A673 (cell line): ENCODE measurements around the gene CTSZ. TPM values are rescaled to one million over a fixed set of nuclear protein-coding genes. Genes with fewer than 3 reads are reported as not detected.

Source experiments
- BruUV-seq: library from RNA; stranded (reverse); fragments of 400-500 nt; replicated peaks from 2 replicates; lab custom pipeline; 2021; lab: Mats Ljungman, UMichigan
- CTCF ChIA-PET: fragments of 300-600 bp; sonication (Branson Sonifier 250); formaldehyde crosslinking; loops from one replicate; lab custom pipeline; 2022; ENCODE audit warnings: antibody characterized with exemption; lab: Charles Lee
- POLR2A ChIA-PET: fragments of 300-600 bp; sonication (Branson Sonifier 250); formaldehyde crosslinking; loops from one replicate; lab custom pipeline; 2022; ENCODE audit warnings: antibody characterized with exemption; ENCODE audit not compliant: low non-redundant PET; lab: Charles Lee
- DNase-seq: peaks from one replicate; pipeline ENCODE4 v3.0.0-alpha.2; 2015; ENCODE audit warnings: low spot score
- H3K27ac ChIP-seq: fragments of 200-600 bp; sonication (generic); 2 replicates; pipeline ENCODE4 v1.5.1; 2016; ENCODE audit warnings: mixed run types, low read depth, mild to moderate bottlenecking, mixed read lengths, antibody characterized with exemption, low read length; ENCODE audit not compliant: poor library complexity, severe bottlenecking
- H3K27me3 ChIP-seq: fragments of 200-600 bp; sonication (generic); replicated peaks from 2 replicates; pipeline ENCODE4 v1.6.1; 2017; ENCODE audit warnings: mixed run types, low read depth, mild to moderate bottlenecking, mixed read lengths, antibody characterized with exemption, low read length; ENCODE audit not compliant: insufficient read depth, poor library complexity
- H3K36me3 ChIP-seq: fragments of 200-600 bp; sonication (generic); 2 replicates; pipeline ENCODE4 v1.6.1; 2016; ENCODE audit warnings: mixed run types, mild to moderate bottlenecking, mixed read lengths, antibody characterized with exemption, low read length; ENCODE audit not compliant: insufficient read depth, poor library complexity, severe bottlenecking
- H3K4me1 ChIP-seq: fragments of 200-600 bp; sonication (generic); 2 replicates; pipeline ENCODE4 v1.6.1; 2017; ENCODE audit warnings: mixed run types, mild to moderate bottlenecking, mixed read lengths, antibody characterized with exemption, low read length; ENCODE audit not compliant: insufficient read depth, poor library complexity, severe bottlenecking
- H3K4me3 ChIP-seq: fragments of 200-600 bp; sonication (generic); 2 replicates; pipeline ENCODE4 v1.5.1; 2016; ENCODE audit warnings: low read depth, mixed run types, mild to moderate bottlenecking, mixed read lengths, low read length; ENCODE audit not compliant: poor library complexity, severe bottlenecking
- H3K9me3 ChIP-seq: fragments of 200-600 bp; sonication (generic); 2 replicates; pipeline ENCODE4 v1.6.1; 2016; ENCODE audit warnings: mixed run types, low read depth, mild to moderate bottlenecking, mixed read lengths, antibody characterized with exemption, low read length; ENCODE audit not compliant: poor library complexity, severe bottlenecking
- EZH2 ChIP-seq: fragments of 200-600 bp; sonication (generic); IDR thresholded peaks from 2 replicates; pipeline ENCODE4 v1.6.1; 2017; ENCODE audit warnings: borderline replicate concordance, low read depth, mild to moderate bottlenecking, mixed read lengths, antibody characterized with exemption, low read length; ENCODE audit not compliant: poor library complexity, severe bottlenecking
- intact Hi-C: fragments of 100-400 bp; cut with micrococcal nuclease; formaldehyde crosslinking; loops from one replicate; pipeline ENCODE4 v1.10.0; 2022; ENCODE audit not compliant: unreplicated experiment
- total RNA-seq: library from RNA; stranded (reverse); gene quantifications from 2 replicates; pipeline ENCODE4 v1.2.3, GENCODE V29; 2021
- TF ChIP-seq, protein P1 (sequence below): fragments of 300-800, 200-600 bp; sonication (generic); conservative IDR thresholded peaks from 2 replicates; pipeline ENCODE4 v1.5.1; 2017; ENCODE audit warnings: low read depth, mild to moderate bottlenecking, antibody characterized with exemption, low read length, moderate library complexity, mixed read lengths

Gene CTSZ
- total RNA-seq, 1 experiment from 2014 or later, result 1.2 TPM

DNA sequence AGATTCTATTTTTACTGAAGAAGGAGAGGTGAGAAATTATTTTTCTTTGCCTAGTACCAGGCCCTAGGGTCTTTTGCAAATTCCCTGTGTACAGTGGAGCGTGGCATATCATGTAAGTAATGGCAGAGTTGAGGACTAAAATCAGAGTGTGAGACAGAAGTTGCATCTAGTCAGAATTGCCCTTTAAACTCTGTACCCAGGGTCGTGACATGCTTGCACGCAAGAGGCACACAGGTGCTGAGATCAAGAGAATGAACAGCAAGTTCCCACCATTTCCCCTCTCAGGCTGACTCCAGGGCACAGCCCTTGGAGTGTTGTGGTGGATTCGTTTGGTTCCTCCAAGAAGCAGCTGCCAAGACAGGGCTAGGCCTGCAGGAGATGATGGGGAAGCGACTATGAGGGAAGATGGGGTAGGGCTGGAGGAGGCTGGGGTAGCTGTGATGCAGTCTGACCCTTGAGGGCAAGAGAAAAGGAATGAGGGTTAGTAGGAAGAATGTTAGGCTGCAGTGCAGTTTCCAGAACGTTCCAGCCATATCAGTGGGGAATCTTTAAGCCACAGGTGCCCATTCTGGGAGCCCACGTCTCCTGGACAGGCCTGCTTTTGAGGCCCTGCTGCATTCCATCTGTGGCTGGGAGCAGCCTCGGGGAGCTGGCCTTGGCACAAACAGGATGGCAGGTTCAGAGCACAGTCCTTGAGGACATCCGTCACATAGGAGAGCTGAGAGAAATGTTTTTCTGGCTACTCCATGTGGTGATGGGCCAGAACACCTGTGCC lies 19.1 kb downstream of the CTSZ start:
- no peaks in the 10 kb centered on the region for H3K27me3 ChIP-seq
- intact Hi-C loops, result no loop called here
- H3K36me3 ChIP-seq, result peaks cover 74% of the 10 kb centered on the region
- no peak overlapping the region for H3K27ac ChIP-seq
- BruUV-seq, result no TSS peak
- no peaks in the 10 kb centered on the region for H3K9me3 ChIP-seq
- H3K4me3 ChIP-seq, result no peak overlapping the region
- no peak for TF ChIP-seq EZH2
- TF ChIP-seq, protein P1, sequence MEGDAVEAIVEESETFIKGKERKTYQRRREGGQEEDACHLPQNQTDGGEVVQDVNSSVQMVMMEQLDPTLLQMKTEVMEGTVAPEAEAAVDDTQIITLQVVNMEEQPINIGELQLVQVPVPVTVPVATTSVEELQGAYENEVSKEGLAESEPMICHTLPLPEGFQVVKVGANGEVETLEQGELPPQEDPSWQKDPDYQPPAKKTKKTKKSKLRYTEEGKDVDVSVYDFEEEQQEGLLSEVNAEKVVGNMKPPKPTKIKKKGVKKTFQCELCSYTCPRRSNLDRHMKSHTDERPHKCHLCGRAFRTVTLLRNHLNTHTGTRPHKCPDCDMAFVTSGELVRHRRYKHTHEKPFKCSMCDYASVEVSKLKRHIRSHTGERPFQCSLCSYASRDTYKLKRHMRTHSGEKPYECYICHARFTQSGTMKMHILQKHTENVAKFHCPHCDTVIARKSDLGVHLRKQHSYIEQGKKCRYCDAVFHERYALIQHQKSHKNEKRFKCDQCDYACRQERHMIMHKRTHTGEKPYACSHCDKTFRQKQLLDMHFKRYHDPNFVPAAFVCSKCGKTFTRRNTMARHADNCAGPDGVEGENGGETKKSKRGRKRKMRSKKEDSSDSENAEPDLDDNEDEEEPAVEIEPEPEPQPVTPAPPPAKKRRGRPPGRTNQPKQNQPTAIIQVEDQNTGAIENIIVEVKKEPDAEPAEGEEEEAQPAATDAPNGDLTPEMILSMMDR, result no peak
- peaks cover 1% of the 10 kb centered on the region for H3K4me1 ChIP-seq
- CTCF ChIA-PET, result no interaction called here
- no peak for DNase-seq
- POLR2A ChIA-PET, result interaction anchor here (0.8 kb wide), 1 partner anchor 337 kb away, joined by 3 read pairs; the partner anchor contains the start of gene STX16

DNA sequence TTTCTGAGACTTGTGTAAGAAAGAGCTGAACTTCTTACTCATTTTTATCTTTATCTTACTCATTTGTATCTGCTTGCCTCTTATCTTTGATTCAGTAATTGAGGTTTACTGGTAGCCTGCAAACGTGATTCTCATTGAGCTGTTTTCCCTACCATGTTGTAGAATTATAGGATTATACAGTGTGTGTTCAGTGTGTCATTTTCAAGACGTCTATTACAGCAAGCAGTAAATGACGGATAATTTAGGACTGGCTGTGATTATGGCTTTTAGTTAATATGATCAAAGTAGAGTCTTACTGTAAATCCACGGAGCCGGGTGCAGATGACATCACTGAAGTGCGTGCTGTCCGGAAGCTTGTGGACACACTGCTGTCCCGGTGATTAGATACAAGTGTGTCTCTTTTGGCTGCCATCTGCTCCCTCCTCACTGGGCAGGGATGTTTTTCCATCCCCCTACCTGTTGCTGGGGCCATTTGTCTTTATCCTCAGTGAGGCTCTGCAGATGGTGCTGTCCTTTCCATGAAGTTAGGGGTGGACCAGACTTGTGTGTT lies 20.0 kb downstream of the CTSZ start:
- Histone ChIP-seq H3K4me3 (no peak overlapping the region), H3K27me3 (no peaks in the 10 kb centered on the region), H3K4me1 (peaks cover 10% of the 10 kb centered on the region), H3K27ac (no peak overlapping the region), H3K9me3 (no peaks in the 10 kb centered on the region), H3K36me3 (peaks cover 64% of the 10 kb centered on the region)
- TF ChIP-seq, protein P1, result no peak
- no peak for TF ChIP-seq EZH2
- intact Hi-C loops, result no loop called here
- CTCF ChIA-PET, result no interaction called here
- POLR2A ChIA-PET, result interaction anchor here (0.6 kb wide), 1 partner anchor 29 kb away, joined by 3 read pairs; no protein-coding TSS in a partner anchor
- no peak for DNase-seq
- BruUV-seq, result no TSS peak

DNA sequence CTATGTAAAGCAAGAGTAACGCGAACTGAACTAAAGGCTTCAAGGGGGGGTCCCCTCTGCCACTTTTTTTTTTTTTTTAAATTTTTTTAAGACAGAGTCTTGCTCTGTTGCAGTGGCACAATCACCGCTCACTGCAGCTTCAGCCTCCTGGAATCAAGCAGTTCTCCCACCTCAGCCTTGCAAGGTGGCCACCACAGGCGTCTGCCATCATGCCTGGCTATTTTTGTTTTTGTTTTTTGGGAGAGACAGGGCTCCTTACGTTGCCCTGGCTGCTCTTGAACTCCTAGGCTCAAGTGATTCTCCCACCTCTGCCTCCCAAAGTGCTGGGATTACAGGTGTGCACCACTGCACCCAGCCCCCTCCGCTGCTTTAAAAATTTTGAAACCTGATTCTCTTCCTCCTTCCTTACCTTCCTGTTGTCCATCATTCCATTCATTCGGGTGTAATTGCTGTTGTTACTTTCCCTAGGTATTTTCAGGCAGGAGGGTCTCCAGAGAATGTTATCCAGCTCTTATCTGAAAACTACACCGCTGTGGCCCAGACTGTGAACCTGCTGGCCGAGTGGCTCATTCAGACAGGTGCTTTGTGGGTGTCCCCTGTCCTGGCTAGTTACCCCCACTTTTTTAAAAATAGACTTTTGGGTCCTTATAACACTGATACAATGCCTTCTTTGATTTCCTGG lies 20.6 kb downstream of the CTSZ start:
- Histone ChIP-seq H3K36me3 (peaks cover 58% of the 10 kb centered on the region), H3K27me3 (no peaks in the 10 kb centered on the region), H3K4me1 (peaks cover 10% of the 10 kb centered on the region), H3K27ac (no peak overlapping the region), H3K9me3 (no peaks in the 10 kb centered on the region), H3K4me3 (no peak overlapping the region)
- intact Hi-C loops, result no loop called here
- no TSS peak for BruUV-seq
- POLR2A ChIA-PET, result interaction anchor here (0.6 kb wide), 1 partner anchor 30 kb away, joined by 3 read pairs; no protein-coding TSS in a partner anchor
- CTCF ChIA-PET, result no interaction called here
- DNase-seq, result no peak
- TF ChIP-seq, protein P1, result no peak
- no peak for TF ChIP-seq EZH2
